ENCODE data around the gene AFF2.

AFF2 gene

DNA sequence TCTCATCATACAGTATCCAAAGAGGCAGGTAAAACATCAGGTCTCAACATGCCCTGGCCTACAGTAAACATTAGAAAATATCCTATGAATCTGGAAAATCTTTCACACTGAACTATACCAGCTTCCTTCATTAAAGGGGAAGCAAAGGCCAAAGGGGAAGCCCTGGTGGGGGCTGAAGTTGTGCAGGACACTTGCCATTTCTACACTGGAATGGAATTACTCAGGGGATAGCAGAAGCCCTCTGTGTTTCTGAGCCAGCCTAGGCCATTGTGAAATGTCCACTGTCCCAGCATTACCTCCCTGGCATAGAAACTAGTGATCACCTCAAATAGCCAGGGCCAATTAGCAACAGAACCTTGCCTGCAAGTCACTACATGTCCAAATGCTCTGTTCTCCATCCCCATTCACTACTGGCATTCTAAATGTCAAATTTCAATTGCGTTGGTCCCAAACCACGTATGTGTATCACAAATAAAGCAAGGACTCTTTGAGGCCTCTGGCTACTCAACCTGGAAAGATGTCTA, 429.9 kb downstream of the AFF2 start (continued):
- TF ChIP-seq, protein P1, sequence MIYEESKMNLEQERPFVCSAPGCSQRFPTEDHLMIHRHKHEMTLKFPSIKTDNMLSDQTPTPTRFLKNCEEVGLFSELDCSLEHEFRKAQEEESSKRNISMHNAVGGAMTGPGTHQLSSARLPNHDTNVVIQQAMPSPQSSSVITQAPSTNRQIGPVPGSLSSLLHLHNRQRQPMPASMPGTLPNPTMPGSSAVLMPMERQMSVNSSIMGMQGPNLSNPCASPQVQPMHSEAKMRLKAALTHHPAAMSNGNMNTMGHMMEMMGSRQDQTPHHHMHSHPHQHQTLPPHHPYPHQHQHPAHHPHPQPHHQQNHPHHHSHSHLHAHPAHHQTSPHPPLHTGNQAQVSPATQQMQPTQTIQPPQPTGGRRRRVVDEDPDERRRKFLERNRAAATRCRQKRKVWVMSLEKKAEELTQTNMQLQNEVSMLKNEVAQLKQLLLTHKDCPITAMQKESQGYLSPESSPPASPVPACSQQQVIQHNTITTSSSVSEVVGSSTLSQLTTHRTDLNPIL (CRISPR knock-in tag; IDR thresholded peaks at IDR 0.05; ENCODE audit: low read depth), result no peak
- TF ChIP-seq BACH2 (CRISPR knock-in tag; IDR thresholded peaks at IDR 0.05; ENCODE audit: borderline replicate concordance) (no peak), ZFP3 (CRISPR knock-in tag; IDR thresholded peaks at IDR 0.05) (no peak)

DNA sequence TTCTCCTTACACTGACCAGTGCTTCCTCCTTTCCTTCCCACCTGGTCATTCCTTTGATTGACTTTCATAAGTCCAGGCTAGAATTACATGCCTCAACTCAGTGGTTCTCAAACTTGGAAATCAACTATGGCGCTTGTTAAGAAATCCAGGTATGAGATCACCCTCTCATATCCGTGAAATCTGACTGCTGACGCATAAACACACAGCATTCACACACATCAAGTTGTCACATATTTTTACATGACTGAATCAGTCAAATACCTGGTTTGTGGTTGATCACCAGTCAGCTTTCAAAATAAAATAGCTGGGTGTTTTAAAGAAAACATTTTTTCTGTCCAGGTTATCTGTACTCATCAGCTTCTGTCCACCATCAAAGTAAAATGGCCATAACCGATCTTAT, 433.5 kb downstream of the AFF2 start:
- ATAC-seq, result no peak
- no peak for TF ChIP-seq CSDC2 (CRISPR knock-in tag; IDR thresholded peaks at IDR 0.05)
- no peak for TF ChIP-seq ZNF70 (CRISPR knock-in tag; IDR thresholded peaks at IDR 0.05)
- TF ChIP-seq ZNF565 (CRISPR knock-in tag; conservative IDR thresholded peaks at IDR 0.05; ENCODE audit: low read depth), result no peak
- no peak for TF ChIP-seq TOX (CRISPR knock-in tag; IDR thresholded peaks at IDR 0.05; ENCODE audit: borderline replicate concordance)
- TF ChIP-seq ZFP30 (CRISPR knock-in tag; IDR thresholded peaks at IDR 0.05), result no peak
- TF ChIP-seq PPARA (CRISPR knock-in tag; IDR thresholded peaks at IDR 0.05; ENCODE audit: borderline replicate concordance), result no peak
- TF ChIP-seq, protein P2, sequence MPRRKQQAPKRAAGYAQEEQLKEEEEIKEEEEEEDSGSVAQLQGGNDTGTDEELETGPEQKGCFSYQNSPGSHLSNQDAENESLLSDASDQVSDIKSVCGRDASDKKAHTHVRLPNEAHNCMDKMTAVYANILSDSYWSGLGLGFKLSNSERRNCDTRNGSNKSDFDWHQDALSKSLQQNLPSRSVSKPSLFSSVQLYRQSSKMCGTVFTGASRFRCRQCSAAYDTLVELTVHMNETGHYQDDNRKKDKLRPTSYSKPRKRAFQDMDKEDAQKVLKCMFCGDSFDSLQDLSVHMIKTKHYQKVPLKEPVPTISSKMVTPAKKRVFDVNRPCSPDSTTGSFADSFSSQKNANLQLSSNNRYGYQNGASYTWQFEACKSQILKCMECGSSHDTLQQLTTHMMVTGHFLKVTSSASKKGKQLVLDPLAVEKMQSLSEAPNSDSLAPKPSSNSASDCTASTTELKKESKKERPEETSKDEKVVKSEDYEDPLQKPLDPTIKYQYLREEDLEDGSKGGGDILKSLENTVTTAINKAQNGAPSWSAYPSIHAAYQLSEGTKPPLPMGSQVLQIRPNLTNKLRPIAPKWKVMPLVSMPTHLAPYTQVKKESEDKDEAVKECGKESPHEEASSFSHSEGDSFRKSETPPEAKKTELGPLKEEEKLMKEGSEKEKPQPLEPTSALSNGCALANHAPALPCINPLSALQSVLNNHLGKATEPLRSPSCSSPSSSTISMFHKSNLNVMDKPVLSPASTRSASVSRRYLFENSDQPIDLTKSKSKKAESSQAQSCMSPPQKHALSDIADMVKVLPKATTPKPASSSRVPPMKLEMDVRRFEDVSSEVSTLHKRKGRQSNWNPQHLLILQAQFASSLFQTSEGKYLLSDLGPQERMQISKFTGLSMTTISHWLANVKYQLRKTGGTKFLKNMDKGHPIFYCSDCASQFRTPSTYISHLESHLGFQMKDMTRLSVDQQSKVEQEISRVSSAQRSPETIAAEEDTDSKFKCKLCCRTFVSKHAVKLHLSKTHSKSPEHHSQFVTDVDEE (CRISPR knock-in tag; IDR thresholded peaks at IDR 0.05), result no peak
- no peak for TF ChIP-seq ESRRG (CRISPR knock-in tag; IDR thresholded peaks at IDR 0.05)
- TF ChIP-seq, protein P1 (CRISPR knock-in tag; IDR thresholded peaks at IDR 0.05; ENCODE audit: low read depth), result no peak
- TF ChIP-seq ZFP3 (CRISPR knock-in tag; IDR thresholded peaks at IDR 0.05), result no peak

DNA sequence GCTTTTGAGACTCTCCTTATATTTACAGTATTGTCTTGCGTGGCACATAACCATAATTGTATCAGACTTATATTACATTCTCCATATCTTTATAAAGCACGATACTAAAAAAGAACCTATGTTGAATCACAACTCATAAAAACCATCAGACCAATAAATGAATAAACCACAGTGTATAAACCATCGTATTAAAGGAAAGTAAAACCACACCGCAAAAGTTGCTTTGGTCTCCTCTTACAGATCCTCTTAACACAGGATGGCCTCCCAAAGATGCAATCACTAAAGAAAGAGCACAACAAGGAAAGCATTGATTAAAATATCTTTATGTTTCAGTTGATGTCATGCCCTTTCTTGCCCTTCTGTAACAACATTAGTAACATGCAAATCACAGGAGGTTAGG, 437.9 kb downstream of the AFF2 start:
- ATAC-seq, result no peak
- TF ChIP-seq ZC3H10 (CRISPR knock-in tag; IDR thresholded peaks at IDR 0.05) (no peak), ZNF8 (CRISPR knock-in tag; IDR thresholded peaks at IDR 0.05) (no peak), OSR1 (CRISPR knock-in tag; IDR thresholded peaks at IDR 0.05) (no peak), TCF4 (CRISPR knock-in tag; IDR thresholded peaks at IDR 0.05; ENCODE audit: borderline replicate concordance) (no peak), PPARA (CRISPR knock-in tag; IDR thresholded peaks at IDR 0.05; ENCODE audit: borderline replicate concordance) (no peak), GLIS3 (CRISPR knock-in tag; IDR thresholded peaks at IDR 0.05) (no peak), ESRRG (CRISPR knock-in tag; IDR thresholded peaks at IDR 0.05) (no peak), ZFP30 (CRISPR knock-in tag; IDR thresholded peaks at IDR 0.05) (no peak), CSDC2 (CRISPR knock-in tag; IDR thresholded peaks at IDR 0.05) (no peak)
- TF ChIP-seq, protein P2 (CRISPR knock-in tag; IDR thresholded peaks at IDR 0.05), result no peak
- TF ChIP-seq, protein P1 (CRISPR knock-in tag; IDR thresholded peaks at IDR 0.05; ENCODE audit: low read depth), result no peak

DNA sequence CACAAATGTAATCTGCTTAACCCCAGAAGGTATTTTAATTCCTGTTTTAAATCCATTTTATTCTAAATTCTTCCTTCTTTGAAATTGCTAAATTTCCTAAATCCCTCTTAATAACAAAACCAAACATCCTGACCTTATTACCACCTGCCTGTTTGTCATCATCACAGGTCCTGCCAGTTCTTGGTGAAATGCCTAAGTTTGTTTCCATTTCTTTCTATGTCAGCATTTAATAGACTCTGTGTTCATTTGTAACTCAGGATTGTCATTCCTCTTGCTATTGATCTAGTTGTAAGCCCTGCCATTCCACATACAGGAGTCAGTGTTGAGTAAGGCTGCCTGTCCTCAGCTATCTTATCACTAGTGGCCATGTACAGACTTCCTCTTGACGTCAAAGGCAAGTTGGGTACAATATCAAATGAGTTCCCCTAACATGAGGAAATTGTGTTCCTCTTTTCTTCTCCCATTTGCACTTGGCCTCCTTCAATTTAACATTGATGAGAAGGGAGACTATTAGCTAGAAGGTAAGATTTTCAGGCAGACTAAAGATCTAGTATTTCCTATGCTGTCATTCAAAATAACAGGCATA, 440.1 kb downstream of the AFF2 start:
- ATAC-seq, result no peak
- TF ChIP-seq ZC3H10 (CRISPR knock-in tag; IDR thresholded peaks at IDR 0.05) (no peak), ARNTL (CRISPR knock-in tag; IDR thresholded peaks at IDR 0.05; ENCODE audit: borderline replicate concordance, low read depth) (no peak), OSR1 (CRISPR knock-in tag; IDR thresholded peaks at IDR 0.05) (no peak), ZNF70 (CRISPR knock-in tag; IDR thresholded peaks at IDR 0.05) (no peak), ZNF565 (CRISPR knock-in tag; conservative IDR thresholded peaks at IDR 0.05; ENCODE audit: low read depth) (no peak), GLIS3 (CRISPR knock-in tag; IDR thresholded peaks at IDR 0.05) (no peak), SNAI2 (CRISPR knock-in tag; IDR thresholded peaks at IDR 0.05) (no peak), ZNF8 (CRISPR knock-in tag; IDR thresholded peaks at IDR 0.05) (no peak), TOX (CRISPR knock-in tag; IDR thresholded peaks at IDR 0.05; ENCODE audit: borderline replicate concordance) (no peak)
- TF ChIP-seq, protein P3, sequence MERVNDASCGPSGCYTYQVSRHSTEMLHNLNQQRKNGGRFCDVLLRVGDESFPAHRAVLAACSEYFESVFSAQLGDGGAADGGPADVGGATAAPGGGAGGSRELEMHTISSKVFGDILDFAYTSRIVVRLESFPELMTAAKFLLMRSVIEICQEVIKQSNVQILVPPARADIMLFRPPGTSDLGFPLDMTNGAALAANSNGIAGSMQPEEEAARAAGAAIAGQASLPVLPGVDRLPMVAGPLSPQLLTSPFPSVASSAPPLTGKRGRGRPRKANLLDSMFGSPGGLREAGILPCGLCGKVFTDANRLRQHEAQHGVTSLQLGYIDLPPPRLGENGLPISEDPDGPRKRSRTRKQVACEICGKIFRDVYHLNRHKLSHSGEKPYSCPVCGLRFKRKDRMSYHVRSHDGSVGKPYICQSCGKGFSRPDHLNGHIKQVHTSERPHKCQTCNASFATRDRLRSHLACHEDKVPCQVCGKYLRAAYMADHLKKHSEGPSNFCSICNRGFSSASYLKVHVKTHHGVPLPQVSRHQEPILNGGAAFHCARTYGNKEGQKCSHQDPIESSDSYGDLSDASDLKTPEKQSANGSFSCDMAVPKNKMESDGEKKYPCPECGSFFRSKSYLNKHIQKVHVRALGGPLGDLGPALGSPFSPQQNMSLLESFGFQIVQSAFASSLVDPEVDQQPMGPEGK (CRISPR knock-in tag; IDR thresholded peaks at IDR 0.05; ENCODE audit: borderline replicate concordance), result no peak
- TF ChIP-seq, protein P2 (CRISPR knock-in tag; IDR thresholded peaks at IDR 0.05), result no peak
